ENCODE data around the gene CLCN3.

Gene CLCN3

DNA sequence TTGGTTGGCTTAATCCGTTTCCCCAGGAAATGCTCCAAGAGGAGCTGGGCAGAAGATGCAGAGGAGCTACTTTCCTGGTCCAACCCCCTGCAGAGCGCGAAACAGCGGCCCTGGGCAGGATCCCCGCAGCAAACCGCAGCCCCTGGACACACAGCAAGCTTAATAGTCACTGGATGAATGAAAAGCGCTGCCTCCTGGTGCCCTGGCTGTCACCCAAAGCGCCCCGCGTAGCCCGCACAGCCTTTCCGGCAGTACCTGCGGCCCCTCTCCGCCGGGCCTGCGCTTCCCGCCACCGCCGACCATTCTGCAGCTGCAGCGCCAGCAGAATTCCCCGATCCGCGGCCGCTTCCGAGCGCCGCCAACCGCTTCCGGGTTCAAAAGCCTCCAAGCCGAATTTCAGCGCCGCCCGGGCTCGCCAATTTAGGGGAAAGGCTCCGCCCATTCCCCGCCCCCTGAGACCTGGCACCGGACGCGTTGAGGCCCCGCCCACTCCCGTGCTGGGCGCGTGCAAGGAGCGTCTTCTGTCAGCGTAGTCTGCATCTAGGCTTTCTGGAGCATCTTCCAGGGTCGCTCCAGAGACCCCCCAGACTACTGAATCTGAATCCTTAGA, 137.3 kb downstream of the CLCN3 start, which contains the start of gene HPF1:
Gene HPF1 (minus strand): TSS at position 370 of the 610 bp plus-strand sequence. CDS start 67 bp downstream, at position 303.
- Mint-ChIP-seq H3K27me3 (ENCODE audit: low read depth) (no peaks in the 10 kb centered on the region), H3K36me3 (ENCODE audit: low read depth) (peaks cover 4% of the 10 kb centered on the region), H3K27ac (peak within 1 kb of the TSS; percentile 35 to 62 (median 40)), H3K4me1 (peaks cover 17% of the 10 kb centered on the region), H3K9me3 (no peaks in the 10 kb centered on the region), H3K4me3 (peak within 1 kb of the TSS; percentile 87 to 90 (median 88))
- TF ChIP-seq, protein P1, sequence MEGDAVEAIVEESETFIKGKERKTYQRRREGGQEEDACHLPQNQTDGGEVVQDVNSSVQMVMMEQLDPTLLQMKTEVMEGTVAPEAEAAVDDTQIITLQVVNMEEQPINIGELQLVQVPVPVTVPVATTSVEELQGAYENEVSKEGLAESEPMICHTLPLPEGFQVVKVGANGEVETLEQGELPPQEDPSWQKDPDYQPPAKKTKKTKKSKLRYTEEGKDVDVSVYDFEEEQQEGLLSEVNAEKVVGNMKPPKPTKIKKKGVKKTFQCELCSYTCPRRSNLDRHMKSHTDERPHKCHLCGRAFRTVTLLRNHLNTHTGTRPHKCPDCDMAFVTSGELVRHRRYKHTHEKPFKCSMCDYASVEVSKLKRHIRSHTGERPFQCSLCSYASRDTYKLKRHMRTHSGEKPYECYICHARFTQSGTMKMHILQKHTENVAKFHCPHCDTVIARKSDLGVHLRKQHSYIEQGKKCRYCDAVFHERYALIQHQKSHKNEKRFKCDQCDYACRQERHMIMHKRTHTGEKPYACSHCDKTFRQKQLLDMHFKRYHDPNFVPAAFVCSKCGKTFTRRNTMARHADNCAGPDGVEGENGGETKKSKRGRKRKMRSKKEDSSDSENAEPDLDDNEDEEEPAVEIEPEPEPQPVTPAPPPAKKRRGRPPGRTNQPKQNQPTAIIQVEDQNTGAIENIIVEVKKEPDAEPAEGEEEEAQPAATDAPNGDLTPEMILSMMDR (IDR thresholded peaks at IDR 0.05; ENCODE audit: unreplicated experiment in 3 of 3), result no peak

DNA sequence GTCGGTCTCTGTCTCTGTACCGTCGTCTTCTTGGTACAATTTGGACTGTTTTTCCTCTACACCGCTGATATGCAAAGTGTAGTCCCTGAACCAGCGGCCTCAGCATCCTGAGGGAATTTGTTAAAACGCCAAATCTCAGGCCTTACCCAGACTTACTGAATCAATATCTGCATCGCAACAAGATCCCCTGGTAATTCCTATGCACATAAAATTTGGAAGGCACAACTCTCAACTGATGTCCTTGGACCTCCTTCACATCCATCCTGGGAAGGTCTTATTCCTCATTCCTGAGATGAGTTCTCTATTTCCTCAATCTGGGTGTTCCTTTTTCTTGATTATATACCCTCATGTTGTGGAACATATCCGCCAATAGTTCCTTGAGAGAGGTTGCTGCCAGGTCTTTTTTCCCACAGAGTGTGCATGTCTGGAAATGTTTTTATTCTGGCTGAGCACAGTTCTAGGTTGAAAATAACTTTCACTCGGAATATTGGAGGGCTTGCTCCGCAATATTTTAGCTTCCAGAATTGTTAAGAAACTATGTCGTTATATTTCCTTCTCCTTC, 138.1 kb downstream of the CLCN3 start:
- H3K27ac Mint-ChIP-seq, result peak overlapping the region; percentile 35 to 62 (median 40)
- no peaks in the 10 kb centered on the region for H3K27me3 Mint-ChIP-seq (ENCODE audit: low read depth)
- TF ChIP-seq, protein P1 (IDR thresholded peaks at IDR 0.05; ENCODE audit: unreplicated experiment in 3 of 3), result no peak
- peak overlapping the region; percentile 87 to 90 (median 88) for H3K4me3 Mint-ChIP-seq
- H3K4me1 Mint-ChIP-seq, result peaks cover 17% of the 10 kb centered on the region
- peaks cover 4% of the 10 kb centered on the region for H3K36me3 Mint-ChIP-seq (ENCODE audit: low read depth)
- no peaks in the 10 kb centered on the region for H3K9me3 Mint-ChIP-seq

GRCh38 chr4:169761846-169762245, 141.5 kb downstream of the CLCN3 start:
- peaks cover 5% of the 10 kb centered on the region for H3K4me1 Mint-ChIP-seq
- TF ChIP-seq, protein P1 (IDR thresholded peaks at IDR 0.05; ENCODE audit: unreplicated experiment in 3 of 3), result no peak
- no peaks in the 10 kb centered on the region for H3K9me3 Mint-ChIP-seq
- H3K36me3 Mint-ChIP-seq (ENCODE audit: low read depth), result no peaks in the 10 kb centered on the region
- H3K4me3 Mint-ChIP-seq, result no peak overlapping the region
- no peak overlapping the region for H3K27ac Mint-ChIP-seq
- H3K27me3 Mint-ChIP-seq (ENCODE audit: low read depth), result no peaks in the 10 kb centered on the region

DNA sequence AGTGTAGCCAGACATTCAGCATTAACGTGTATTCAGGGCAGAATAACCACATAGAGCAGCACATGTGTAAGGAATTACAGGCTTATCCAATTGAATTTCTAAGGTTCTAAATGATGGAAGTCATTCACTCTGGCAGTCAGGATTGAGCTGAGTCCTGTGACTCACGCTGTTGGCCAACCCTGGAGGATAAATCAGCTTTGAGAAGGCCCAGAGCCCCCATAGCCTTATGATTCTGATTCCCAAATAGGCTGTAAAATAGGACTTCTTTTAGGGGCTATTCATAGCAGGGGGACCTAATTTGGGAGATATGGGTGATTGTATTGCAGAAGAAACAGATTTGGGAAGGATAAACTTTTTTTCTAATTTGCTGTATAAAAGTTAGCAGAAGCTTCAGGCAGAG, 145.5 kb downstream of the CLCN3 start:
- Mint-ChIP-seq H3K36me3 (ENCODE audit: low read depth) (no peaks in the 10 kb centered on the region), H3K4me3 (no peak overlapping the region), H3K27me3 (ENCODE audit: low read depth) (no peaks in the 10 kb centered on the region), H3K9me3 (no peaks in the 10 kb centered on the region), H3K4me1 (peaks cover 14% of the 10 kb centered on the region), H3K27ac (no peak overlapping the region)
- TF ChIP-seq, protein P1 (IDR thresholded peaks at IDR 0.05; ENCODE audit: unreplicated experiment in 3 of 3), result no peak

DNA sequence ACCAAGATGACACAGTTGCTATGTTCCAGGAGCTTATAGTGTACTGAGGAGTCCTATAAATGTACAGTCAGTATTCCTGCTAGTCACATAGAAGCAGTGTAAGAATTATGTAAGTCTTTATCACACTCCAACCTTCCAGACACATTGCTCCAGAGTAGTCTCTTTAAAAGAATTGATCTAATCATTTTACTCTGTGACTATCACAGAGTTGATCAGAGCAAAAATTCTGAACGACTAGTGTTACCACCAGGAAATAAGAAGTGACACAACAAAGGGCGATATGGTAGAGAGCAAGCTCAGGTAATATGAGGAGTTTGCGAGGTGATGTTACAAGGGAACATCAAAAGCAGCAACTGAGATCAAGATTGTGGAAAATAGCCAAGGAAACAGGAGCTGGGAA, 146.4 kb downstream of the CLCN3 start:
- Mint-ChIP-seq H3K27ac (no peak overlapping the region), H3K4me3 (no peak overlapping the region), H3K9me3 (no peaks in the 10 kb centered on the region), H3K27me3 (ENCODE audit: low read depth) (no peaks in the 10 kb centered on the region), H3K4me1 (peaks cover 16% of the 10 kb centered on the region), H3K36me3 (ENCODE audit: low read depth) (no peaks in the 10 kb centered on the region)
- TF ChIP-seq, protein P1 (IDR thresholded peaks at IDR 0.05; ENCODE audit: unreplicated experiment in 3 of 3), result no peak

GRCh38 chr4:169768385-169768784, 148.0 kb downstream of the CLCN3 start:
- Mint-ChIP-seq H3K4me3 (no peak overlapping the region), H3K27ac (no peak overlapping the region), H3K36me3 (ENCODE audit: low read depth) (no peaks in the 10 kb centered on the region), H3K9me3 (no peaks in the 10 kb centered on the region), H3K27me3 (ENCODE audit: low read depth) (no peaks in the 10 kb centered on the region), H3K4me1 (peaks cover 16% of the 10 kb centered on the region)
- TF ChIP-seq, protein P1 (IDR thresholded peaks at IDR 0.05; ENCODE audit: unreplicated experiment in 3 of 3), result no peak

All from nephron (organoid).